DMS53 treated with DMSO at 0.1 percent for 48 hours (cell line): ENCODE measurements around the gene SPN.
"Not testable (repeated sequence)": the region's sequence is repeated elsewhere in the genome, so short reads cannot be mapped to it uniquely, and the experiment has no call there.

Source experiments
- DNase-seq: peaks from one replicate; lab custom pipeline; 2025; ENCODE audit not compliant: unreplicated experiment; lab: John Stamatoyannopoulos, UW

SPN gene

DNA sequence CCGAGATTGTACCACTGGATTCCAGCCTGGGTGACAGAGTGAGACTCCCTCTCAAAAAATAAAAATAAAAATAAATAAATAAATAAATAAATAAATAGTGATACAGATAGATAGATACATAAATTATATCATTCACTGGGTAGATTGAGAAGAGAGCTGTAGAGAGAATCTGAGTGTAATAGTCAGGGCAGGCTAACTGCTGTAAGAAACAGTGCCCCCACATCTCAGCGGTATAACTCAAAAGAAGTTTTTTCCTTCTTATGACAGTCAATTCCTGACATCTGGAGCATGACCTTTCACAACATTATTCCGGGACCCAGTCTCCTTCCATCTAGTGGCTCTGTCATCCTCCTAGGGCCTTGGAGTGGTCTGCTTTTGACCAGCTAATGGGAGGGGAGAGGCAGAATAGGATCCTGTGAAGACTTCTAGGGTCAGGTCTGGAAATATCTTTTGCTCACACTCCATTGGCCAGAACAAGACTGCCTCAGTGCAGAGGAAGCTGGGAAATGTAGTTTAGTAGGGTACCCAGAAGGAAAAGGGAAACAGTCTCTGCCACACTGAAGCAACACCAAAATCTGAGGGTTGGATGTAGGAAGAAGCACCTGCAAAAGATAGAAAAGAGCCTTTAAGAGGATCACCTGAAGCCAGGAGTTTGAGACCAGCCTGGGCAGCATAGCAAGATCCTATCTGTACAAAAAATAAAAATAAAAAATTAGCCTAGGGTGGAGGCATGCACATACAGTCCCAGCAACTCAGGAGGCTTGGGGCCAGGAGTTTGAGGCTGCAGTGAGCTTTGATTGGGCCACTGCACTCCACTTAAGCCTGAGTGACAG is 13.0 kb downstream of the SPN start:
- peak; percentile 13 for DNase-seq

DNA sequence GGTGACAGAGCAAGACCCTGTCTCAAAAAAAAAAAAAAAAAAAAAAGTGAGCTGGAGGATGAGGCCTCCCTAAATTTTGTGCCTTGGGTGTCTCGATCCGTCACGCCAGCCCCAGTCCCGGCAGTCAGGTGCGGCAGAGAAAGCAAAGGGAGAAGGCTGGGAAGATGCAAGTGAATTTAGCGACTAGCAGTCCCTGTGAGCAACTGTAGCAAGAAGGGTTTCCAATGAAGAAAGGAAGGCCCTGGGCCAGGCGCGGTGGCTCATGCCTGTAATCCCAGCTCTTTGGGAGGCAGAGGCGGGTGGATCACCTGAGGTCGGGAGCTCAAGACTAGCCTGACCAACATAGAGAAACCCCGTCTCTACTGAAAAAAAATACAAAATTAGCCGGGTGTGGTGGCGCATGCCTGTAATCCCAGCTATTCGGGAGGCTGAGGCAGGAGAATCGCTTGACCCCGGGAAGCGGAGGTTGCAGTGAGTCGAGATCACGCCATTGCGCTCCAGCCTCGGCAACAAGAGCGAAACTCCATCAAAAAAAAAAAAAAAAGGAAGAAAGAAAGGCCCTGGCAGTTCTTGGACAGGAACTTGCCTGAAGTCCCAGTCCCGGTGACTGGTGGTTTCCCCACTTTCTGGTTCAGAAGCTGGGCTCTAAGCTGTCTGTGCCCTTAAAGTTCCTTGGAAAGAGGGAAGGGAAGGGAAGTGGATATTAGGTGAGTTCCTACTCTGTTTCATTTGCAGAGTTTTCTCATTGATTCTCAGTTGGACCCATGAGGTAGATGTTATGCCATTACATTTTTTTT is 14.1 kb downstream of the SPN start:
- no peak for DNase-seq

DNA sequence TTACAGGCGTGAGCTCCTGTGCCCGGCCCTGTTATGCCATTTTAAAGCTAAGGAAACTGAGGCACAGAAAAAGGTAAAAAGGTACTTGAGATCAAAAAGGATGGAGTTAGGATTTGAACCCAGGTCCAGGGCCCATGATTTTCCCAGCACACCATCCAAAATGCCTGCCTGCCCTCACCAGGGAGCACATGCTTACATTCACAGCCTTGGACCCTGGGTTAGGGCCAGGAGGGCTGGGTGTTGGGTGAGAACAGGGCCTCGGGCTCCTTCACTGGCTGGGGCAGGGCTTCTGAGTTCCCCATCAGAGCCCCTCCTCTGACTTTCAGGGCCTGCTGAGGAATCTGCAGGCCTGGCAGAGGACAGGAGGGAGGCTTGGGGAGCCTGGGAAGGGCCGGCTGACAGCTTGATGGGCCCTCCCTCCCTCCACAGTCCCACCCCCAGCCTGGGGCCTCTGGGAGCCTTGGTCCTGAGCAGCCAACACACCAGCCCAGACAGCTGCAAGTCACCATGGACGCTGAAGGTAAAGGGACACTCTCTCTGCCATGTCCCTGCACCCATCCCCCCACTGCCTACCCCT is 15.7 kb downstream of the SPN start, which contains the start of gene QPRT:
Gene QPRT (plus strand): TSS at position 490 of the 577 bp plus-strand sequence. CDS start 18 bp downstream, at position 508.
- peak; percentile 58 for DNase-seq

DNA sequence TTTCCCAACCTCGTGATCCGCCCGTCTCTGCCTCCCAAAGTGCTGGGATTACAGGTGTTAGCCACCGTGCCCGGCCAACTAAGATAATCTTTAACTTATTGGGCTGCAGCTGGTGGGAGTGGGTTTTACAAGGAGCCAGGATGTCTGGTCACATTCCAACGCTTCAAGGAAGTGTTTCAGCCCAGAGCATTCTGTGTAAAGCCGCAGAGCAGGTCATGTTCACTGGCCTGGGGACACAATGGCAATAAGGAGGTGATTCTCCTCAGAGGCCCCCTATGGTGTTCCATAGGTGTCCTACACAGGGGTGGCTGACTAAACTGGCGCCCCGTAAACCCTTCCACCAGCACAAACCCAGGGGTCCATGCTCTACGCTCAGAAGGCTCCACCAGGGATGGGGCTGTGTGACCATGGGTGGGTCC is 17.1 kb downstream of the SPN start:
- DNase-seq: no peak

DNA sequence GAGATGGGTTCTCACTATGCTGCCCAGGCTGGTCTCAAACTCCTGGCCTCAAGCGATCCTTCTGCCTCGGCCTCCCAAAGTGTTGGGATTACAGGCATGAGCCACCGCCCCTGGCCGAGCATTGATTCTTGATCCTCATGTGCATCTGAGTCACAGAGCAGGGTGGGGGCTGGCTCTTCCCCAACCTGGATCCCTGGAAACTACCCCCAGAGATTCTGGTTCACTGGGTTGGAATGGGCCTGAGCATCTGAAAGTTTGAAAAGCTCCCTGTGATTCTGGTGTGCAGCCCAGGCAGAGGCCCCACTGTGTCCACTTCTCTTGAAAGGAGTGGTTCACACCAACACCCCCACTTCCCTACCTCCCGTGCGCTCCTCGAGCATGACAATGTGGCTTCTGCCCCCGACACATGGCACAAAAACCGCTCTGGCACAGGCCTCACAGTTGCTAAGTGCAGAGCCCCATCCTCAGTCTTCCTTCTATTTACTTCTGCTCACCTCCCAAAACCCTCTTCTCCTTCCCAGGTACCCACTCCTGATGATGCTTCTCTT is 20.6 kb downstream of the SPN start:
- DNase-seq: no peak

DNA sequence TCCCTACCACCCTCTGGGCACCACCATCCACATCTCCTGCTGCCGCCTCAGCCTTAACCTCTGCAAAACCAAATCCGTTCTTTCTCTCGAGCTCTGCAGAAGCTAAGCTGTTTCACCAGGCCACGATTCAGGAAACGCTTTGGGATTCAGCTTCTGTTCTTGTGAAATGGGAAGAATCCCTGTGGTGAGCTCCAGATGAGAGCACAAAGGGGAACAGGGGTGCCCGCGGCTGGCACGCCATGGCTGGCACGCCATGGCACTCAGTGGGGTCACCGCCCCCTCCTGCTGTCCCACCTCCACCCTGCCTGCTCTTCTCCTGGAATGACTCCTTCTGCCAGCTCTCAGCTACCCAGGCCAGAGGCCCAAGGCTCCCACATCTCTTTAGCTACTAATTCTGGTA is 21.6 kb downstream of the SPN start:
- DNase-seq: no peak

DNA sequence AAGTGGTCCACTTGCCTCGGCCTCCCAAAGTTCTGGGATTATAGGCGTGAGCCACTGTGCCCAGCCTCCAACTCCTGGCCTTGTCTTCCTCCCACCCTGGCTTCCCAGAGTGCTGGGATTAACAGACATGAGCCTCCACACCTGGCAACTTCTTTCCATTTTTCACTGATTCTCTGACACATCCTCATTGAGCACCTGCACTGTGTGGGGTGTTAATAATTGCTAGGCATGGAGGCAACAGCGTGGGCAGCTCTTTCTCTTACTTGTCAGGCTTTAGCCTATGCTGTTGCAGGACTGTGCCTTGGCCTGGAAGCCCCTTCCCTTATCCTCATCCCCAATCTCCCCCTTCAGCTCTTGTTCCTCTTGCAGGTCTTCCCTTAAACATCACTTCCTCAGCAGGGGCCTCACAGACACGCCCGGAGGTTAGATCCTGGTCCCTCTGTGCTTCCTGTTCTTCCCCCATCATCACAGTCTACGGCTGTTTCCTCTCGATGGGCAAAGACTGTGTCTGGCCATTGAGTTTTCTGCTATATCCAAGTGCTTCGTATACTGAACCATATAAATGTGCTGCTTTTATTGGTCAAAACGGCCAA is 23.8 kb downstream of the SPN start:
- no peak for DNase-seq

DNA sequence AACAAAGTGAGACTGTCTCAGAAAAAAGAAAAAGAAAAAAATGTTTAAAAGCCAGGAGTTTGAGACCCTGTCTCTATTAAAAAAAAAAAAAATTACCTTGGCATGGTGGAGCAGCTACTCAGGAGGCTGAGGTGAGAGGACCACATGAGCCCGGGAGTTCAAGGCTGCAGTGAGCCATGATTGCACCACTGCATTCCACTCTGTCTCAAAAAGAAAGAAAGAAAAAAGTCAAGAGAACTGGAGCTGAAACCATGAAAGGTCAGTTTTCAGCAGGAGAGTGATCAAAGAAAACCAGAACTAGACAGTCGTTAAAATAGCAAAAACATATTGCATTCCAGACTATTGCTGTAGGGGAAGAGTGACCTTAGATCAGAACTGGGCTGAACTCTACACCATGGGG is 24.7 kb downstream of the SPN start:
- no peak for DNase-seq

DNA sequence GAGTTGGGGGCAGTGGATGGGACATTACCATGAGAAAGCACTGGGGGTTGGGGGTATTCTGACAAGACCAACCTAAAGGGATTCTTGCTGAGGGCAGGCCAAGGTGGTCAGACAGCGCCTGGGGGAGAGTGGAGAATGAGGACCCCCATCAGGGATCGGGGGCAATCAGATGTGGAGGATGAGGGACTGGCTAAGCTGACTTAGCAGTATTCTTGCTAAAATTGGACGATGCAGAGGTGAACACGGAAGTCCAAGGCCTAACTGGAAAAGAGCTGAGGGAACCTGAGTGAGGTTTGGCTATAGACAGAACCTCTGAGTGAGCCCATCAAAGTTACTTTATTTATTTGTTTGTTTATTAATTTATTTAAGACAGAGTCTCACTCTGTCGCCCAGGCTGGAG is 25.1 kb downstream of the SPN start:
- no peak for DNase-seq

DNA sequence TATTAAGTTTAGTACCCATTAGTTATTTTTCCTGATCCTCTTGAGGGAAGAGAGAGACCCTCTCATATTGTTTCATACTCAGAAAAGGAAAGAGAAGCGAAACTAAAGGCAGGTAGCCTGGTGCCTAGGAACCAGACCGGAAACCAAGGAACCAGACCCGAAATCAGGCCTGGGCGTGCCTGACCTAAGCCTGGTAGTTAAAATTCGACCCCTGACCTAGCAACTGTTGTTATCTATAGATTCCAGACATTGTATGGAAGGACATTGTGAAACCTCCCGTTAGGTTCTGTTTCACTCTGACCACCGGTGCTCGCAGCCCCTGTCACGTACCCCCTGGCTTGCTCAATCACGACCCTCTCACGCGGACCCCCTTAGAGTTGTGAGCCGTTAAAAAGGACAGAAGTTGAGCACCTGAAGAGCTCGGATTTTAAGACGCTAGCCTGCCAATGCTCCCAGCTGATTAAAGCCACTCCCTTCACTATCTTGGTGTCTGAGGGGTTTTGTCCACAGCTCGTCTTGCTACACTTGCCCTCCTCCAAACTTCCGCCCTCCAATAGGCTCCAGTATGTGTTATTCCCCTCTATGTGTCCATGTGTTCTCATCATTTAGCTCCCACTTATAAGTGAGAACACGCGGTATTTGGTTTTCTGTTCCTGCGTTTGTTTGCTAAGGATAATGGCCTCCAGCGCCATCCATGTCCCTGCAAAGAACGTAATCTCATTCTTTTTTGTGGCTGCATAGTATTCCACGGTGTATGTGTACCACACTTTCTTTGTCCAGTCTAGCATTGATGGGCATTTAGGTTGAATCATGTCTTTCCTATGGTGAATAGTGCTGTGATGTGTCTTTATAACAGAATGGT is 26.7 kb downstream of the SPN start:
- not testable (repeated sequence) for DNase-seq

DNA sequence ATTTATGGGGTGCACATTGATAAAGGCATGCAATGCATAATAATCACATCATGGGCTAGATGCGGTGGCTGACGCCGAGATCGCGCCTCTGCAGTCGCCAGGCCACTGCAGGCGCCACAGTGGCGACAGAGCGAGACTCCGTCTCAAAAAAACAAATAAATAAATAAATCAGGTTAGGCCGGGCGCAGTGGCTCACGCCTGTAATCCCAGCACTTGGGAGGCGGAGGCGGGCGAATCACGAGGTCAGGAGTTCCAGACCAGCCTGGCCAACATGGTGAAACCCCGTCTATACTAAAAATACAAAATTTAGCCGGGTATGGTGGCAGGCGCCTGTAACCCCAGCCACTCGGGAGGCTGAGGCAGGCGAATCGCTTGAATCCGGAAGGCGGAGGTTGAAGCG is 29.6 kb downstream of the SPN start:
- not testable (repeated sequence) for DNase-seq

DNA sequence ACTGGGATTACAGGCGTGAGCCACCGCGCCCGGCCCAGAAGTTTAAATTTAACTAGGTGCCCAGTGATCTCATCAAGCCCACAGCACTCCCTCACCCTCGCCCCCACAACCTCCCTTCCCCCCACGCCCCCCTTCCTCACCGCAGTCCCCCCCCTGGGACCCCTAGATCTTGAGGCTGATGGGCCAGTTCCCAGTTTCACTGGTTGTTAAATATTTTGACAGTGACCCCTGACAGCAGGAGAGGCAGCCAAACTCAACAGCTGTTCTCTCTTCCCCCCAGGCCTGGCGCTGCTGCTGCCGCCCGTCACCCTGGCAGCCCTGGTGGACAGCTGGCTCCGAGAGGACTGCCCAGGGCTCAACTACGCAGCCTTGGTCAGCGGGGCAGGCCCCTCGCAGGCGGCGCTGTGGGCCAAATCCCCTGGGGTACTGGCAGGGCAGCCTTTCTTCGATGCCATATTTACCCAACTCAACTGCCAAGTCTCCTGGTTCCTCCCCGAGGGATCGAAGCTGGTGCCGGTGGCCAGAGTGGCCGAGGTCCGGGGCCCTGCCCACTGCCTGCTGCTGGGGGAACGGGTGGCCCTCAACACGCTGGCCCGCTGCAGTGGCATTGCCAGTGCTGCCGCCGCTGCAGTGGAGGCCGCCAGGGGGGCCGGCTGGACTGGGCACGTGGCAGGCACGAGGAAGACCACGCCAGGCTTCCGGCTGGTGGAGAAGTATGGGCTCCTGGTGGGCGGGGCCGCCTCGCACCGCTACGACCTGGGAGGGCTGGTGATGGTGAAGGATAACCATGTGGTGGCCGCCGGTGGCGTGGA is 31.5 kb downstream of the SPN start:
- no peak for DNase-seq

DNA sequence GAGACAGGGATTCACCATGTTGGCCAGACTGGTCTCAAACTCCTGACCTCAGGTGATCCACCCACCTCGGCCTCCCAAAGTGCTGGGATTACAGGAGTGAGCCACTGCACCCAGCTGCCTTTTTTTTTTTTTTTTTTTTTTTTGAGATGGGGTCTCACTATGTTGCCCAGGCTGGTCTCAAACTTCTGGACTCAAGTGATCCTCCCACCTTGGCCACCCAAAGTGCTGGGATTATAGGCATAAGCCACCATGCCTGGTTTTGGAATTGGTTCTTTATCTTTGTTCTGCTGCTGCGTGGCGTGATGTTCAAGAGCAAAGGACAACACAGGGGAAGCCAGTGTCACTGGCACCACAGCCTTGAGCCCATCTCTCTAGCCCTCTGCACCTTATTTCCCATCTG is 32.6 kb downstream of the SPN start:
- not testable (repeated sequence) for DNase-seq

DNA sequence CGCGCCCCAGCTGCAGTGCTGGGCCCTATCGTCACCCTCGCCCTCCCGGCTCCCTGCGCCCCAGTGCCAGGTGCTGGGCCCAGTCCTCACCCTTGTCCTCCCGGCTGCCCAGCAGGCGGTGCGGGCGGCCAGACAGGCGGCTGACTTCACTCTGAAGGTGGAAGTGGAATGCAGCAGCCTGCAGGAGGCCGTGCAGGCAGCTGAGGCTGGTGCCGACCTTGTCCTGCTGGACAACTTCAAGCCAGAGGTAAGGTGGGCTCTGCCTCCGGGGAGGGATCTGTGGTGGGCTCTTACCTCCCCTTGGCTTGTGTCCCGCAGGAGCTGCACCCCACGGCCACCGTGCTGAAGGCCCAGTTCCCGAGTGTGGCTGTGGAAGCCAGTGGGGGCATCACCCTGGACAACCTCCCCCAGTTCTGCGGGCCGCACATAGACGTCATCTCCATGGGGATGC is 33.9 kb downstream of the SPN start:
- no peak for DNase-seq

DNA sequence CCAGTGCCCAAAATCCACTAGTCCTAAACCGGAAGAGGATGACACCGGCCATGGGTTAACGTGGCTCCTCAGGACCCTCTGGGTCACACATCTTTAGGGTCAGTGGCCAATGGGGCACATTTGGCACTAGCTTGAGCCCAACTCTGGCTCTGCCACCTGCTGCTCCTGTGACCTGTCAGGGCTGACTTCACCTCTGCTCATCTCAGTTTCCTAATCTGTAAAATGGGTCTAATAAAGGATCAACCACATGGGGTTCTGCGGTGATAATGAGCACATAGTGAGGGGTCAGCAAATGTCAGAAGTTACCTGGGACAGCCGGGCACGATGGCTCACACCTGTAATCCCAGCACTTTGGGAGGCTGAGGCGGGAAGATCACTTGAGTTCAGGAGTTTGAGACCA is 34.3 kb downstream of the SPN start:
- no peak for DNase-seq

DNA sequence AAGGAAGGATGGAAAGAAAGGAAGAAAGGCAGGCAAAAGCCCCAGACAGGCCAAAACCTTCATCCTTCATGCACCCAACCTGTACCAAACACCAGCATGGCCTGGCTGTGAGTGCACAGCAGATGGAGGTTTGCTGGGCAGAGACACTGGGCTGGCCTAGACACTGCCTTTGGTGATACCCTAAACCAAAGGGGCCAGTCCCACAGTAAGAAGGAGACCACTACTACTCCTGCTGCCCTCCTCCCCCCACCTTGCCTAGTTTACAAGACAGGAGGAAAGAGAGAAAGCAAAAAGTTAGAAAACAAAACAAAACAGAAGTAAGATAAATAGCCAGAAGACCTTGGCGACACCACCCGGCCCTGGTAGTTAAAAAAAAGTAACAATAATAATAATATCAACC is 35.0 kb downstream of the SPN start:
- DNase-seq: no peak

DNA sequence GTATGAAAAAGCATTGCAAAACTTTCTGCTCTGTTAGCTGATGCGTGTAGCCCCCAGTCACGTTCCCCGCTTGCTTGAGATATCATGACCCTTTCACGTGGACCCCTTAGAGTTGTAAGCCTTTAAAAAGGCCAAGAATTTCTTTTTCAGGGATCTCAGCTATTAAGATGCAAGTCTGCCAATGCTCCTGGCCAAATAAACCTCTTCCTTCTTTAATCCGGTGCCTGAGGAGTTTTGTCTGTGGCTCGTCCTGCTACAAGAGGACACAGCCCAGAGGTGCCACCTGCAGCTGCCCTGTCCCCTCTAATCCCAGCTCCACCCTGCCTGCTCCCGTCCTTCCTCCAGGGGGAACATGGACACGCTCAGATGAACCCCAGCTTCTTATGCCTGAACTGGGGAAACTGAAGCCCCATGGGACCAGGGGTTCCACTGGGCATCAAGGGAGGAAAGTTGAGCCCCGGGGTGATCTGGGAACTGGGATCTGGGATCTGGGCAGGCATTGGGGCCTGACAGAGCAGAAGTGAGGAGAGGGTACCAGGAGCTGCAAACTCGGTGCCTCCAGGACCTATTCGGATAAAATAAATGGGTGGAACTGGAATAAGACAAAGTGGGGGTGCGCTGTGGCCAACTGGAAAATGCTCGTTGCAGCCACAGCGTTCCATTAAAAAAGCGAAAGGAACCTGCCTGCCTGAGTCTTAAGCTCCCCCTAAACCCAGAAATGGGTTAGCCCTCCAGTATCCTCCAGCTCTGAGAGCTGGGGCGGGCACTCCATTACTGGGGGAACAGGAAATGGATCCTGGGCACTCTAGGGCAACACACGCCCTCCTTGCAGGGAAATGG is 35.7 kb downstream of the SPN start:
- no peak for DNase-seq
